ENCODE data around the gene ROR2. TPM values are rescaled to one million over a fixed set of nuclear protein-coding genes. Genes with fewer than 3 reads are reported as not detected.
"Not testable (repeated sequence)": the region's sequence is repeated elsewhere in the genome, so short reads cannot be mapped to it uniquely, and the experiment has no call there.

The ROR2 gene
- total RNA-seq, 1 experiment from 2014 or later: 5.9 TPM

- no peaks in the 10 kb centered on the region for H3K9me3 ChIP-seq (ENCODE audit: control insufficient read depth, insufficient read depth, low read depth, low read length)
- no peaks in the 10 kb centered on the region for H3K4me1 ChIP-seq (ENCODE audit: control insufficient read depth, insufficient read depth, low read length)
- TF ChIP-seq CTCF (IDR thresholded peaks at IDR 0.05): no peak
- TF ChIP-seq REST (IDR thresholded peaks at IDR 0.05; ENCODE audit: insufficient read depth in 1 of 2, low read depth in 2 of 2, low read length in 1 of 2): no peak
- no peak for TF ChIP-seq TCF7L2 (IDR thresholded peaks at IDR 0.05; ENCODE audit: low read depth, low read length)
- no peak for TF ChIP-seq SIN3A (IDR thresholded peaks at IDR 0.05; ENCODE audit: borderline replicate concordance, insufficient read depth, low read depth, low read length)
- no peak for TF ChIP-seq POLR2AphosphoS5 (IDR thresholded peaks at IDR 0.05; ENCODE audit: low read depth, low read length)
- in situ Hi-C loops (cut with HindIII; ENCODE audit: low pct_unique_long_range_greater_than_20kb, low sequenced_read_pairs): no loop called here
- no peak for ATAC-seq
- no peak overlapping the region for H3K27ac ChIP-seq (ENCODE audit: low read length)
- no peak overlapping the region for H3K4me3 ChIP-seq (ENCODE audit: low read depth in 2 of 2, low read length in 2 of 2)
- intact Hi-C loops (cut with micrococcal nuclease; ENCODE audit: unreplicated experiment): no loop called here
- no TSS peak for BruUV-seq (replicated peaks)
- no peak for DNase-seq (ENCODE audit: low read depth, low spot score)
- CTCF ChIA-PET: no interaction called here
- H3K27me3 ChIP-seq (ENCODE audit: control insufficient read depth, insufficient read depth, low read length): no peaks in the 10 kb centered on the region
- H3K36me3 ChIP-seq (ENCODE audit: control insufficient read depth, insufficient read depth, low read length): no peaks in the 10 kb centered on the region
- POLR2A ChIA-PET: no interaction called here
Observed at GRCh38 chr9:91518462-91518861, 431.6 kb downstream of the ROR2 start.

GRCh38 chr9:91517801-91518200, 432.2 kb downstream of the ROR2 start:
- no peak overlapping the region for H3K27ac ChIP-seq (ENCODE audit: low read length)
- BruUV-seq (replicated peaks): no TSS peak
- in situ Hi-C loops (cut with HindIII; ENCODE audit: low pct_unique_long_range_greater_than_20kb, low sequenced_read_pairs) (no loop called here), intact Hi-C loops (cut with micrococcal nuclease; ENCODE audit: unreplicated experiment) (no loop called here)
- H3K36me3 ChIP-seq (ENCODE audit: control insufficient read depth, insufficient read depth, low read length): no peaks in the 10 kb centered on the region
- H3K4me3 ChIP-seq (ENCODE audit: low read depth in 2 of 2, low read length in 2 of 2): no peak overlapping the region
- CTCF ChIA-PET: no interaction called here
- POLR2A ChIA-PET: no interaction called here
- no peaks in the 10 kb centered on the region for H3K27me3 ChIP-seq (ENCODE audit: control insufficient read depth, insufficient read depth, low read length)
- no peaks in the 10 kb centered on the region for H3K4me1 ChIP-seq (ENCODE audit: control insufficient read depth, insufficient read depth, low read length)
- no peak for DNase-seq (ENCODE audit: low read depth, low spot score)
- no peak for ATAC-seq
- TF ChIP-seq CTCF (IDR thresholded peaks at IDR 0.05): no peak
- TF ChIP-seq SIN3A (IDR thresholded peaks at IDR 0.05; ENCODE audit: borderline replicate concordance, insufficient read depth, low read depth, low read length): no peak
- TF ChIP-seq TCF7L2 (IDR thresholded peaks at IDR 0.05; ENCODE audit: low read depth, low read length): no peak
- no peak for TF ChIP-seq REST (IDR thresholded peaks at IDR 0.05; ENCODE audit: insufficient read depth in 1 of 2, low read depth in 2 of 2, low read length in 1 of 2)
- no peak for TF ChIP-seq POLR2AphosphoS5 (IDR thresholded peaks at IDR 0.05; ENCODE audit: low read depth, low read length)
- H3K9me3 ChIP-seq (ENCODE audit: control insufficient read depth, insufficient read depth, low read depth, low read length): no peaks in the 10 kb centered on the region

DNA sequence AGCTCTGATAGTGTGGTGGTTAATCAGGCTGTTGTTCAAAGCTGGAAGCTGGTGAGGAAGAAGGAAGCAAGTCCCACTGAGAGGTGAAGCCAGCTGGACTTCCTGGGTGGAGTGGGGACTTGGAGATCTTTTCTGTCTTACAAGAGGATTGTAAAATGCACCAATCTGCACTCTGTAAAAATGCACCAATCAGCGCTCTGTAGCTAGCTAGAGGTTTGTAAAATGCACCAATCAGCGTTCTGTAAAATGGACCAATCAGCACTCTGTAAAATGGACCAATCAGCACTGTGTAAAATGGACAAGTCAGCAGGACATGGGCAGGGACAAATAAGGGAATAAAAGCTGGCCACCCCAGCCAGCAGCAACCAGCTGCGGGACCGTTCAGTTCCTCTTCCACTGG, 432.7 kb downstream of the ROR2 start:
- intact Hi-C loops (cut with micrococcal nuclease; ENCODE audit: unreplicated experiment); H3K4me3 ChIP-seq (ENCODE audit: low read depth in 2 of 2, low read length in 2 of 2); CTCF ChIA-PET; H3K36me3 ChIP-seq (ENCODE audit: control insufficient read depth, insufficient read depth, low read length); H3K4me1 ChIP-seq (ENCODE audit: control insufficient read depth, insufficient read depth, low read length); H3K9me3 ChIP-seq (ENCODE audit: control insufficient read depth, insufficient read depth, low read depth, low read length); BruUV-seq (replicated peaks); DNase-seq (ENCODE audit: low read depth, low spot score); H3K27me3 ChIP-seq (ENCODE audit: control insufficient read depth, insufficient read depth, low read length); H3K27ac ChIP-seq (ENCODE audit: low read length); ATAC-seq; POLR2A ChIA-PET; in situ Hi-C loops (cut with HindIII; ENCODE audit: low pct_unique_long_range_greater_than_20kb, low sequenced_read_pairs): not testable (repeated sequence)

Data from Panc1 (cell line).